Measurements from ENCODE around the gene TUBB4A.

- TF ChIP-seq MAX (IDR thresholded peaks at IDR 0.05; ENCODE audit: low read depth, low read length) (no peak; the same call in 1 of the 2 replicates), POLR2A (IDR thresholded peaks at IDR 0.05; ENCODE audit: extremely low read depth, insufficient read length) (peak; percentile 49), CTCF (IDR thresholded peaks at IDR 0.05; ENCODE audit: low read depth, low read length) (no peak)
Observed at GRCh38 chr19:6530386-6531162, 28.5 kb upstream of the TUBB4A start, which contains the start of gene TNFSF9.

Measured in NB4 (cell line).